ENCODE measurements around the gene CLEC7A.

CLEC7A gene

DNA sequence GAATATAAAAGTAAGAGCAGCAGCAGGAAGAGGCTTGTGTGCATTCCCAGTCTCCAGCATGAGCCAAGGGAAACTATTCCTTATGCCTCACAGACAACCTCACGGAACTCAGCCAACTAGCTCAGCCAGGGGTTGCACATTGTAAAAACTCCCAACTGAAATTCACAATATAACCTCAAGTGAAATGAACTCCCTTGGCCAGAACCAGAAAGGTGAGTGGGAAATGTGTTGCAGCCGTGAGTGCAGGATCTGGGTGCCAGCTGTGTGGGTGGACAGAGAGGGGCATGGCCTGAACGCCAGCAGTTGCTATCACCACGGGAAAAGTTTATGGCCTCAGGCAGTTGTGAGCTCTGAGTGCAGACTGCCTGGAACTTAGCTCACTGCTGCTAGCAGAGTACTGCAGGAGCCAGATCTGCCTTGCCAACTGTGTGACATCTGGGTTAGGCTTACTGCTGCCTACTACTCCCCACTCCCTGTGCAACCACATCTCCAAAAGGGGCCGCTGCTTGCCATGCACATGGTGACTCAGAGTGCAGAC lies 28.9 kb downstream of the CLEC7A start:
- no peak overlapping the region for H2AFZ ChIP-seq (ENCODE audit: low read depth, low read length)
- no peaks in the 10 kb centered on the region for H3K36me3 ChIP-seq (ENCODE audit: insufficient read depth, low read length)
- H3K4me3 ChIP-seq (ENCODE audit: low read length) = no peak overlapping the region
- H3K4me1 ChIP-seq (ENCODE audit: insufficient read depth, low read length) = no peaks in the 10 kb centered on the region
- H3K27me3 ChIP-seq (ENCODE audit: insufficient read depth, low read length) = peaks cover 3% of the 10 kb centered on the region
- no peaks in the 10 kb centered on the region for H3K9me3 ChIP-seq (ENCODE audit: low read length)

DNA sequence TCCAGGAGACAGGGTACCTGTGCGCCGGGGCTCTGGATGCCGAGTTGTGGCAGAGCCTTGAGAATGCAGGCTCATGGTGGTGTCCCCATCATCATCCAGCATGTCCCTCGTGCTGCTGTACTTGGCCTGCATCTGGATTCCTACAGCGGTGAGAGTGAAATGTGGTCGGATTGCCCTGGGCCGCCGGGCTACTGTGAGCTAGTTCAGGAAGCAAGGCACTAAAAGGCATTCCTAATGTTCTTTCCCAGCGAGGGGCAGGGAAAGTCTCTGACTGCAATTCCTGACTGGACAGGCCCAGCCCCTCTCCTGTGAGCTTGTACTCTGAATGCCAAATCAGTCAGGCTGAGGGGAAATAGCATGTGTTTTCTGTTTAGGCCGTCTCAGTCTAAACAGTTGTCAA lies 31.2 kb downstream of the CLEC7A start, which contains the start of gene CLEC1A:
TSS of gene CLEC1A (minus strand) at position 195 of the 400 bp plus-strand sequence. CDS start at position 132, 63 bp downstream.
- H3K4me3 ChIP-seq (ENCODE audit: low read length) = no peak within 1 kb of the TSS
- peaks cover 3% of the 10 kb centered on the region for H3K27me3 ChIP-seq (ENCODE audit: insufficient read depth, low read length)
- no peaks in the 10 kb centered on the region for H3K36me3 ChIP-seq (ENCODE audit: insufficient read depth, low read length)
- no peak within 1 kb of the TSS for H2AFZ ChIP-seq (ENCODE audit: low read depth, low read length)
- no peaks in the 10 kb centered on the region for H3K9me3 ChIP-seq (ENCODE audit: low read length)
- H3K4me1 ChIP-seq (ENCODE audit: insufficient read depth, low read length) = no peaks in the 10 kb centered on the region

DNA sequence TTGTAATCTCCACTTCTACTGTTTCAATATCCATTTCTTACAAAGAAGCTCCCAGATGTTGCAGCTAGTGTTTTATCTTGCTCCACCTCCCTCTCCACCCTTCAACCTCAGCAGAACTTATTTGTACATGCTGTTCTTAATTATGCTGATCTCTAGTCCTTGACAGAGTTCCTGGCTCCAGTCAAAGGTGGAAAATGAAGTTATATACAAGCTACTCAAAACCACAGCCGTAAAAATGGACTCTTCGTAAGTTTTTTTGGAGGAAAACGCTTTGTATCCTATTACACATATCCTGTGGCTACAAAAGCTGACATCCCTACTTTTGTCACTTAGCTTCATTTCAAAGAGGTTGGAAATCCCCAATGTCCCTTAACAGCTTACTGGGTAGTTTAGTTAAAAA lies 32.5 kb downstream of the CLEC7A start:
- Histone ChIP-seq H3K36me3 (ENCODE audit: insufficient read depth, low read length) (no peaks in the 10 kb centered on the region), H2AFZ (ENCODE audit: low read depth, low read length) (no peak overlapping the region), H3K27me3 (ENCODE audit: insufficient read depth, low read length) (peaks cover 3% of the 10 kb centered on the region), H3K4me3 (ENCODE audit: low read length) (no peak overlapping the region), H3K4me1 (ENCODE audit: insufficient read depth, low read length) (no peaks in the 10 kb centered on the region), H3K9me3 (ENCODE audit: low read length) (no peaks in the 10 kb centered on the region)

DNA sequence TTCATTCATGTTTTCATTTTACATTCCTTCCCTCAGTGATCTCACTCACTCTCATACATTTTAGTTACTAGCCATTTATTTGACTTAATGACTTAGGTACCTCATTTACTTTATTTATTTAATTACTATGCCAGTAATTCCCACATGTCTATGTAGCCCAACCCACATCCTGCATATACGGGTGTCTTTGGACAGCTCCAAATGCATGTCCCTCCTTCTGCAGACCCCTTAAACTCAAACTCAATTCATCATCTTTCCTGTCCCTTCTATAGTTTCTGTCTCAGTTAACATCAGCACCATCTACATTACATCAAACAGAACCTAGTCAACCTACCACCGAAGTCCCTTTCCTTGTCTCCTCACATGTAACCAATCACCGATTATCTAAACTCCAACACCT lies 34.0 kb downstream of the CLEC7A start:
- Histone ChIP-seq H3K4me3 (ENCODE audit: low read length) (no peak overlapping the region), H2AFZ (ENCODE audit: low read depth, low read length) (no peak overlapping the region), H3K36me3 (ENCODE audit: insufficient read depth, low read length) (no peaks in the 10 kb centered on the region), H3K9me3 (ENCODE audit: low read length) (no peaks in the 10 kb centered on the region), H3K27me3 (ENCODE audit: insufficient read depth, low read length) (peaks cover 3% of the 10 kb centered on the region), H3K4me1 (ENCODE audit: insufficient read depth, low read length) (no peaks in the 10 kb centered on the region)

DNA sequence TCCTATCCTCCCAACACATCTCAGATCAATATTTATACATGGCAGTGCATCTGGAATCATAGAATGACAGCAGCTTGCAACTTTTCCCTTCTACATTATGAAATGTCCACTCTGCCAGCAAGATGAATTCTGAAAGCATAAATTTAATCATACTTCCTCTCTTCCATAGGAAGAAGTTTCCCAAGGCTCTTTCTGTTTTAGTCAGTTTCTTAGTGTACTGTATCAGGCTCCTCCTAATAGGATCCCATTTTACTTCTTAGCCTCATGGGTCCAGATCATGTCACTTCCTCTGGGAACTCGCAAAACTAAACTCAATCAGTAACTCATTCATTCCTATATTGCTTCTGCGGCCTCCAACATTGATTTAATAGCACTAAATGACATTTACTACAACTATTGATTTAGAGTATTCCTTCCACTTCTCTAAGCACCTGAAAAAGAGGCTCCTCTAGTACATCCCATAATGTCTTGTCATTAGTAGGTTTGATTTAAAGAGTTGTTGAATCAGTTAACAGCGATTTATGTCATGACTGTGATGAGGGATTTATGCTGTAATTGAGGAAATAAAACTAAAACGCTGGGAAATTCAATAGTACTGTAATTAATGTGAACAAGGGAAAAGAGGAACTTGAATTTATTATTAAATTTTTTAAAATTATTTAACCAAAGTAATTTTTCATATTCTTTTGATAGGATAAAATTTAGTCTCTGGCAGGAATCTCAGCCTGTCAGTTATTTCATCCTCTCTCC lies 35.2 kb downstream of the CLEC7A start:
- H2AFZ ChIP-seq (ENCODE audit: low read depth, low read length) = no peak overlapping the region
- no peaks in the 10 kb centered on the region for H3K4me1 ChIP-seq (ENCODE audit: insufficient read depth, low read length)
- H3K9me3 ChIP-seq (ENCODE audit: low read length) = no peaks in the 10 kb centered on the region
- H3K27me3 ChIP-seq (ENCODE audit: insufficient read depth, low read length) = peaks cover 3% of the 10 kb centered on the region
- H3K4me3 ChIP-seq (ENCODE audit: low read length) = no peak overlapping the region
- H3K36me3 ChIP-seq (ENCODE audit: insufficient read depth, low read length) = no peaks in the 10 kb centered on the region

DNA sequence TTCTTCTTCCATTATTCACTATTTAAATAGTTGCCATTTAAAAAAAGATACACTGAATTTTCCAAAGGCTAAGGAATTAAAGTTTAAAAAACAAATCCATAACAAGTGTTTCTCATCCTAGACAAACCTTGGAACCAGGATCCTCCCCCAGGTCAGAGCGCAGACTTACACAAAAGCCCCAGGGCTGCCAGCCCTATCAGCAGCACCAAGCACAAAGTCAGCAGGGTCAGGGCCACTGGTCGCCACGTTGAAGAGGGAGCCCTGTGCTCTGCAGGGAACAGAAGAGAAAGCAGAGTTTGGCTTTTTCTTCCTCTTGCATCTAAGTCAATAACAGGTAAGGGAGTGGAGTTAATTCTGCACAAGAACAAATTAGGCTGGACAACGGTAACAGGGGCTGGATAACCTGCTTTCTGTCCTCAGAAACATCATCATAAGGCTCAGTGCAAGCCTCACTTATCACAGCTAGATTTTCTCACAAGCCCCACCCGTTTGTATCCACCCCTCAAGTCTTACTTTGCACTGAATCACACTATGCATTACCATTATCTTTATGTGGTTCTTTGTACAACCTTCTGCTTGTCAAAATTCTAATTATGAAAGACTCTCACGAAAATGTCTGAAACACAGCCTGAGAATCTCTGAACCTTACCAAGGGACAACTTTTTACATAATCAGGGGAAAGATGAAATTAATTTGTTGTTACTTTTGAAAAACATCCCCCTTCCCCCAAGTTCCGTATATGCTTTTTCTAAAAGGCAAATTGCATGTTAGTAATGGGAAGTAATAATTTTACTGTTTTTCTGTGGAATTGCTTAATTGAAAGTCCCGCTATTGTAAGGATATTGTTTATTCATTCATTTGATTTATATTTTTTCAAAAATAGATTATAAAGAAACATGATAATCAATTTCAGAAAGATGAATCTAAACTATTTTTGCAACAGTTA lies 40.8 kb downstream of the CLEC7A start:
- no peak overlapping the region for H3K4me3 ChIP-seq (ENCODE audit: low read length)
- no peaks in the 10 kb centered on the region for H3K27me3 ChIP-seq (ENCODE audit: insufficient read depth, low read length)
- H3K36me3 ChIP-seq (ENCODE audit: insufficient read depth, low read length) = no peaks in the 10 kb centered on the region
- H2AFZ ChIP-seq (ENCODE audit: low read depth, low read length) = no peak overlapping the region
- no peaks in the 10 kb centered on the region for H3K4me1 ChIP-seq (ENCODE audit: insufficient read depth, low read length)
- H3K9me3 ChIP-seq (ENCODE audit: low read length) = no peaks in the 10 kb centered on the region

DNA sequence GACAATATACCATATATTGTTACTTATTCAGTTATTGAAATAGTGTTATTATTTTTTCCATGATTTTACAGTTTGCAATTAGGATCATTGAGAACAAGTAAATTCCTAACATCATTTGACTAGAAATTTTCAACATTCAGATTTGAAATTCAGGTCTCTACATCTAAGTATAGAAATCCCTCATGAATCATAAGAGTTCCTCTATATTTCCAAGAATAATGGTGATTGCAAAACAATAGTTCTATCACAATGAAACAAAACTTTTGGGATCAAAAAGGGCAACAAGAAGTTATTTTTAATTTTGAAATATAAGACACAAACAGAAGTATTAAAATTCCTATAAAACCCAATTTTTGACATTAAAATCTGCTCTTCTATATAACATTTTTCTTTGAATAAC lies 42.0 kb downstream of the CLEC7A start:
- Histone ChIP-seq H2AFZ (ENCODE audit: low read depth, low read length) (no peak overlapping the region), H3K36me3 (ENCODE audit: insufficient read depth, low read length) (no peaks in the 10 kb centered on the region), H3K4me1 (ENCODE audit: insufficient read depth, low read length) (no peaks in the 10 kb centered on the region), H3K27me3 (ENCODE audit: insufficient read depth, low read length) (no peaks in the 10 kb centered on the region), H3K9me3 (ENCODE audit: low read length) (no peaks in the 10 kb centered on the region), H3K4me3 (ENCODE audit: low read length) (no peak overlapping the region)

DNA sequence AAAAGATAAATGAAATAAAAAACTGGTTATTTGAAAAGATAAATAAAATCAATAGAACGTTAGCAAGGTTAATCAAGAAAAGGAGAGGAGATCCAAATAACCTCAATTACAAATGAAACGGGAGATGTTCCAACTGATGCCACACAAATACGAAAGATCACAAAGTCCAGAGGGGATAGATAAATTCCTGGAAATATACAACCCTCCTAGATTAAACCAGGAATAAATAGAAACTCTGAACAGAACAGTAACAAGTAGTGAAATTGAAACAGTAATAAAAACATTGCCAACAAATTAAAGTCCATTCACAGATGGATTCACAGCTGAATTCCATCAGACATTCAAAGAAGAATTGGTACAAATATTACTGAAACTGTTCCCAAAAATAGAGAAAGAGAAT lies 43.6 kb downstream of the CLEC7A start:
- H2AFZ ChIP-seq (ENCODE audit: low read depth, low read length) = no peak overlapping the region
- no peak overlapping the region for H3K4me3 ChIP-seq (ENCODE audit: low read length)
- H3K27me3 ChIP-seq (ENCODE audit: insufficient read depth, low read length) = no peaks in the 10 kb centered on the region
- H3K4me1 ChIP-seq (ENCODE audit: insufficient read depth, low read length) = no peaks in the 10 kb centered on the region
- no peaks in the 10 kb centered on the region for H3K36me3 ChIP-seq (ENCODE audit: insufficient read depth, low read length)
- no peaks in the 10 kb centered on the region for H3K9me3 ChIP-seq (ENCODE audit: low read length)

DNA sequence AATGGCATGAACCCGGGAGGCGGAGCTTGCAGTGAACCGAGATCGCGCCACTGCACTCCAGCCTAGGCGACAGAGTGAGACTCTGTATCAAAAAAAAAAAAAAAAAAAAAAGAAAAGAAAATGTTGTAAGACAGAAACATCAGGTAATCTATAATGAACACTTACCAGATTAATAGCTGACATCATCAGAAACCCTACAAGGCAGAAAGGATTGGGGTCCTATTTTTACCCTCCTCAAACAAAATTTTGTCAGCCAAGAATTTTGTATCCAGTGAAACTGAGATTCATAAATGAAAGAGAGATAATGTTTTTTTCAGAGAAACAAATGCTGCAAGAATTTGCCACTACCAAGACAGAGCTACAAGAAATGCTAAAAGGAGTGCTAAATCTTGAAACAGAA lies 45.3 kb downstream of the CLEC7A start:
- Histone ChIP-seq H3K4me3 (ENCODE audit: low read length) (no peak overlapping the region), H3K4me1 (ENCODE audit: insufficient read depth, low read length) (no peaks in the 10 kb centered on the region), H3K9me3 (ENCODE audit: low read length) (no peaks in the 10 kb centered on the region), H2AFZ (ENCODE audit: low read depth, low read length) (no peak overlapping the region), H3K36me3 (ENCODE audit: insufficient read depth, low read length) (no peaks in the 10 kb centered on the region), H3K27me3 (ENCODE audit: insufficient read depth, low read length) (no peaks in the 10 kb centered on the region)

DNA sequence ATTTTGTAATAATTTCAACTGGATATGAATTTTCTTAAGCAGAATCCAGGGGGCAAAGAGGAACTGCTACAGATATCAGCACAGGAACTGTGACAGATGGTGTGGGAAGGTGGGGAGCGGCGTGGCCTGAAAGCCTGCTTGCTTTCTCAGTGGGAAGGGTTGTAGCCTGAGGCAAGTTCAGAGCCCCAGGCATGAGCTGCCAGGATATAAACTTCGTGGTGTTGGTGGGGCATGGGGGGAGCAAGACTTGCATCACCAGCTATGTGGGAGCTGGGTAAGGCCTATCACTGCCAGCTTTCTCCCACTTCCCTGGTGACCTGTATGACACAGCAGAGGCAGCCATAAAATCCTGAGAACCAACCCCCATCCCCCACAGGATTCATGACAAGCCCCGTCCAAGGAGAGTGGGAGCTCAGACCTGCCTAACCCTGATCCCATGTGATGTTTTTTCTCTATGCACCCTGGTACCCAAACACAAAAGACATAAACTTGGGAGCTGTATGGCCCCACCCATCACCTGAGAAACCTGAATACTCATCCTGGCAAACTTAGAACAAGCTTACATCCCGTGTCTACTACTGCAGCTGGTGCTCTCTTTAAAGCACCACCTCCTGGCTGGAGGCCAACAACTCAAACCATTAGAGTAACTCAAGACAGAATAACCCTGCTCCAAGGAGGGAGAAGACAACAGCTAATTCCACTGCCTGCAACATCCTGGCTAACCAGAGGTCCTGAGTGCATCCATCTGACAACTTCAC lies 47.7 kb downstream of the CLEC7A start:
- Histone ChIP-seq H3K27me3 (ENCODE audit: insufficient read depth, low read length) (no peaks in the 10 kb centered on the region), H3K4me3 (ENCODE audit: low read length) (no peak overlapping the region), H2AFZ (ENCODE audit: low read depth, low read length) (no peak overlapping the region), H3K9me3 (ENCODE audit: low read length) (no peaks in the 10 kb centered on the region), H3K36me3 (ENCODE audit: insufficient read depth, low read length) (no peaks in the 10 kb centered on the region), H3K4me1 (ENCODE audit: insufficient read depth, low read length) (no peaks in the 10 kb centered on the region)

DNA sequence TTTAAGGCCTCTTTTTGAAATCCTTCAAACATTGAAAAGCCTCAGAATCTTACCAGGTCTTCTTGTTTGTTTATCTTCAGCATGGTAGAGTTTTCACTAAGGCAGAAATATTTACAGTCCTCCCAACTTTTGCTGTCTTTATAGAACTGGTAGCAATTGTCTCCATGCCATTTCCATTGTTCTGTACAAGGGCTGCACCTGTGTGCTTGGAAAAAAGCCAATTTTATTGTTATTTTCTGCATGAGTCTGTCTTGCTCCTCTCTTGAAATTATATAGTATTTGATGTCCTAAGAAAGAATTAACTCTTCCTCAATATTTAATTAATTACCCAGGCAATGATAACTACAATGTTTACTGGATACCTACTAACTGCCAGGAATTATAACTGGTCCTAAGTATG lies 54.5 kb downstream of the CLEC7A start:
- no peaks in the 10 kb centered on the region for H3K9me3 ChIP-seq (ENCODE audit: low read length)
- no peak overlapping the region for H2AFZ ChIP-seq (ENCODE audit: low read depth, low read length)
- no peaks in the 10 kb centered on the region for H3K4me1 ChIP-seq (ENCODE audit: insufficient read depth, low read length)
- no peaks in the 10 kb centered on the region for H3K27me3 ChIP-seq (ENCODE audit: insufficient read depth, low read length)
- H3K36me3 ChIP-seq (ENCODE audit: insufficient read depth, low read length) = no peaks in the 10 kb centered on the region
- H3K4me3 ChIP-seq (ENCODE audit: low read length) = no peak overlapping the region

DNA sequence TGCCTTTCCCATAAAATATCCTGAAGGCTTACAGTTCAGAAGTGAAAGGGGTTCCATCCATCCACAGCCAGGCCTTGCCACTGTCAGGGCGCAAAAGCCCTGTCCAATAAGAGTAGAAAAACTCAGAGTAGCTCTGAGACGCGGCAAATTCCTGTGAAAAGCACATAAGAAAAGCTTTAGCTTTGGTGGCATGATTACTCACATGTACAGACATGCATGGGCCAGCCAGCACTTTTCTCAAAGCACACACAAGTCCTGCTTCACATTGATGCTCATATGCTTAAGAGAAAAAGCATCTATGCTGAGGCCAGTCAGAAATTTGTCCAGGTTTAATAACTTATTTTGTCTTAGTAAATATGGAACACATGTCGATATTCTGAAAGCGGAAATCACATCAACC lies 56.7 kb downstream of the CLEC7A start:
- Histone ChIP-seq H3K9me3 (ENCODE audit: low read length) (no peaks in the 10 kb centered on the region), H3K4me3 (ENCODE audit: low read length) (no peak overlapping the region), H3K36me3 (ENCODE audit: insufficient read depth, low read length) (no peaks in the 10 kb centered on the region), H2AFZ (ENCODE audit: low read depth, low read length) (no peak overlapping the region), H3K4me1 (ENCODE audit: insufficient read depth, low read length) (no peaks in the 10 kb centered on the region), H3K27me3 (ENCODE audit: insufficient read depth, low read length) (no peaks in the 10 kb centered on the region)

DNA sequence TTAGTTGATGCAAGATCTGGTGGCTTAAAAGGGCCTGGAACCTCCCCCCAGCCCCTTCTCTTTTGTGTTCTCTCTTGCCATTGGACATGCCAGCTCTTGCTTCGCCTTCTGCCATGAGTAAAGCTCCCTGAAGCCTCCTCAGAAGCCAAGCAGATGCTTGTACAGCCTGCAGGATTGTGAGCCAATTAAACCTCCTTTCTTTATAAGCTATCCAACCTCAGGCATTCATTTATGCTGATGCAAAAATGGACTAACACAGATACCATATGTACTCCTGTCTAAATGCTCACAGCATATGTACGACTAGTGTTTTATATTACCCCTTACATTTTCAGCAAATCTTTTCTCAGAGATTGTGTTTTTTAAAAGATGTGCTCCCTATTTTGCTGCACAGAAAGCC lies 57.9 kb downstream of the CLEC7A start:
- no peak overlapping the region for H3K4me3 ChIP-seq (ENCODE audit: low read length)
- H3K27me3 ChIP-seq (ENCODE audit: insufficient read depth, low read length) = no peaks in the 10 kb centered on the region
- no peaks in the 10 kb centered on the region for H3K36me3 ChIP-seq (ENCODE audit: insufficient read depth, low read length)
- H3K4me1 ChIP-seq (ENCODE audit: insufficient read depth, low read length) = no peaks in the 10 kb centered on the region
- no peaks in the 10 kb centered on the region for H3K9me3 ChIP-seq (ENCODE audit: low read length)
- H2AFZ ChIP-seq (ENCODE audit: low read depth, low read length) = no peak overlapping the region
